GOT3 (cell line): ENCODE measurements around the gene RBMXL3.
"Not testable (repeated sequence)": the region's sequence is repeated elsewhere in the genome, so short reads cannot be mapped to it uniquely, and the experiment has no call there.

Source experiments
- DNase-seq: peaks from one replicate; lab custom pipeline; 2025; ENCODE audit warnings: mixed read lengths; lab: John Stamatoyannopoulos, UW

The RBMXL3 gene

GRCh38 chrX:115189110-115189509 lies at the start of gene RBMXL3:
TSS of gene RBMXL3 (plus strand) at chrX:115189410. CDS start at chrX:115189442, 32 bp downstream.
- DNase-seq = no peak

- DNase-seq = no peak
Observed at GRCh38 chrX:115142057-115142456, 47.2 kb upstream of the RBMXL3 start.

- DNase-seq = no peak
Observed at GRCh38 chrX:115147220-115147619, 42.0 kb upstream of the RBMXL3 start.

GRCh38 chrX:115173181-115173580 lies 16.0 kb upstream of the RBMXL3 start:
- DNase-seq = no peak

- no peak for DNase-seq
Observed at GRCh38 chrX:115174548-115174947, 14.7 kb upstream of the RBMXL3 start.

- DNase-seq = no peak
Observed at GRCh38 chrX:115177932-115178331, 11.3 kb upstream of the RBMXL3 start.

- DNase-seq = no peak
Observed at GRCh38 chrX:115178473-115178872, 10.7 kb upstream of the RBMXL3 start.

GRCh38 chrX:115183980-115184379 lies 5.2 kb upstream of the RBMXL3 start:
- DNase-seq = no peak

- no peak for DNase-seq
Observed at GRCh38 chrX:115189646-115190635, 731 bp downstream of the RBMXL3 start.

GRCh38 chrX:115190636-115191489 lies 1.7 kb downstream of the RBMXL3 start:
- no peak for DNase-seq

GRCh38 chrX:115191490-115192243 lies 2.5 kb downstream of the RBMXL3 start:
- DNase-seq = no peak

GRCh38 chrX:115192244-115192700 lies 3.1 kb downstream of the RBMXL3 start:
- DNase-seq = no peak

- DNase-seq = no peak
Observed at GRCh38 chrX:115204040-115204439, 14.8 kb downstream of the RBMXL3 start.

GRCh38 chrX:115209547-115209946 lies 20.3 kb downstream of the RBMXL3 start:
- not testable (repeated sequence) for DNase-seq

GRCh38 chrX:115214151-115214550 lies 24.9 kb downstream of the RBMXL3 start:
- no peak for DNase-seq

GRCh38 chrX:115214605-115215004 lies 25.4 kb downstream of the RBMXL3 start:
- DNase-seq = no peak

GRCh38 chrX:115217346-115217745 lies 28.1 kb downstream of the RBMXL3 start:
- DNase-seq = not testable (repeated sequence)

GRCh38 chrX:115226929-115227328 lies 37.7 kb downstream of the RBMXL3 start:
- no peak for DNase-seq

- DNase-seq = no peak
Observed at GRCh38 chrX:115229337-115230003, 40.3 kb downstream of the RBMXL3 start.

GRCh38 chrX:115232933-115233496 lies 43.8 kb downstream of the RBMXL3 start:
- no peak for DNase-seq
